Endothelial cell of umbilical vein (primary cell): ENCODE data around the gene ABHD5. TPM values are rescaled to one million over a fixed set of nuclear protein-coding genes. Genes with fewer than 3 reads are reported as not detected.

ENCODE experiments used
- BruUV-seq: library from RNA; stranded (reverse); fragments of 400-500 nt; replicated peaks from 2 replicates; lab custom pipeline; 2021; lab: Mats Ljungman, UMichigan
- CTCF ChIA-PET: fragments of 300-600, 350-600 bp; sonication (Branson Sonifier 250); formaldehyde crosslinking; loops from one replicate; lab custom pipeline; 2021; ENCODE audit warnings: antibody characterized with exemption, inconsistent platforms; lab: Charles Lee
- POLR2A ChIA-PET: fragments of 300-600, 350-600 bp; sonication (Branson Sonifier 250); formaldehyde crosslinking; loops from one replicate; lab custom pipeline; 2021; ENCODE audit warnings: antibody characterized with exemption, inconsistent platforms; lab: Charles Lee
- DNase-seq: peaks from one replicate; pipeline ENCODE4 v3.0.0-alpha.2; 2011; ENCODE audit warnings: low read depth, low spot score
- FAIRE-seq: peaks from 2 replicates; lab custom pipeline; 2011; peaks lifted over from hg19 to GRCh38; lab: Jason Lieb, UNC
- H2AFZ ChIP-seq: 2 replicates; pipeline ENCODE4 v1.6.0; 2012; ENCODE audit warnings: low read depth, low read length, control low read depth, inconsistent platforms
- H3K27ac ChIP-seq: 2 replicates; pipeline ENCODE4 v1.5.1; 2011; ENCODE audit warnings: low read depth, mild to moderate bottlenecking, control low read depth, low read length, moderate library complexity; ENCODE audit not compliant: insufficient read depth
- H3K27me3 ChIP-seq, 2 experiments: 2 replicates each; pipeline versions ENCODE4 v1.6.0 to v1.6.1; 2011; ENCODE audit warnings: low read length in 2 of 2, mixed read lengths in 1 of 2; ENCODE audit not compliant: control insufficient read depth in 2 of 2, insufficient read depth in 2 of 2
- H3K36me3 ChIP-seq, 2 experiments: 2 replicates in 1 of 2; 3 replicates in 1 of 2; pipeline ENCODE4 v1.5.1; 2011; ENCODE audit warnings: low read length in 2 of 2, mild to moderate bottlenecking in 1 of 2, moderate library complexity in 1 of 2; ENCODE audit not compliant: control insufficient read depth in 2 of 2, insufficient read depth in 2 of 2; ENCODE audit errors: extremely low read depth in 1 of 2
- H3K4me1 ChIP-seq: 3 replicates; pipeline ENCODE4 v1.5.1; 2011; ENCODE audit warnings: mild to moderate bottlenecking, low read length; ENCODE audit not compliant: control insufficient read depth, insufficient read depth; ENCODE audit errors: extremely low read depth
- H3K4me2 ChIP-seq: 2 replicates; pipeline ENCODE4 v1.6.1; 2011; ENCODE audit warnings: low read length, control low read depth, mixed read lengths; ENCODE audit not compliant: insufficient read depth
- H3K4me3 ChIP-seq, 3 experiments: fragments of 200-600 bp in 1 of 3; sonication (generic), shearing (Covaris generic) in 1 of 3; replicated peaks in 1 of 3; 2 replicates each; pipeline ENCODE4 v1.5.1; 2011 to 2016; ENCODE audit warnings: control low read depth in 3 of 3, low read length in 3 of 3, mild to moderate bottlenecking in 2 of 3, inconsistent platforms in 1 of 3, low read depth in 1 of 3, moderate library complexity in 1 of 3; ENCODE audit not compliant: insufficient read depth in 1 of 3
- H3K79me2 ChIP-seq: 2 replicates; pipeline ENCODE4 v1.6.0; 2012; ENCODE audit warnings: low read length, inconsistent platforms; ENCODE audit not compliant: control insufficient read depth, insufficient read depth
- H3K9ac ChIP-seq: replicated peaks from 2 replicates; pipeline ENCODE3; 2011; ENCODE audit warnings: low read length, control low read depth; ENCODE audit not compliant: insufficient read depth; ENCODE audit errors: extremely low read depth
- H3K9me1 ChIP-seq: replicated peaks from 3 replicates; pipeline ENCODE4 v1.6.0; 2011; ENCODE audit warnings: mild to moderate bottlenecking, low read length; ENCODE audit not compliant: control insufficient read depth, insufficient read depth; ENCODE audit errors: extremely low read depth
- H3K9me3 ChIP-seq: replicated peaks from 2 replicates; pipeline ENCODE4 v1.5.1; 2012; ENCODE audit warnings: low read length, inconsistent platforms; ENCODE audit not compliant: control insufficient read depth, insufficient read depth
- H4K20me1 ChIP-seq: replicated peaks from 2 replicates; pipeline ENCODE3; 2011; ENCODE audit warnings: mild to moderate bottlenecking, low read length; ENCODE audit not compliant: control insufficient read depth, insufficient read depth; ENCODE audit errors: extremely low read depth
- CTCF ChIP-seq, 2 donors: IDR thresholded peaks; 1 replicate in 1 of 2; 2 replicates in 1 of 2; pipeline ENCODE4 v1.5.1; 2011; ENCODE audit warnings: low read length in 2 of 2, mild to moderate bottlenecking in 2 of 2, moderate library complexity in 2 of 2, control low read depth in 1 of 2, inconsistent platforms in 1 of 2, low read depth in 1 of 2; ENCODE audit not compliant: insufficient read depth in 1 of 2; ENCODE audit errors: extremely low read depth in 1 of 2
- EZH2 ChIP-seq: IDR thresholded peaks from 2 replicates; pipeline ENCODE4 v1.6.1; 2012; ENCODE audit warnings: borderline replicate concordance, low read depth, mild to moderate bottlenecking, moderate library complexity, low read length, inconsistent platforms; ENCODE audit not compliant: severe bottlenecking
- FOS ChIP-seq: IDR thresholded peaks from 2 replicates; pipeline ENCODE4 v1.6.1; 2011; ENCODE audit warnings: mild to moderate bottlenecking, low read length, moderate library complexity, borderline replicate concordance; ENCODE audit not compliant: insufficient read depth
- GATA2 ChIP-seq: IDR thresholded peaks from 2 replicates; pipeline ENCODE4 v1.7.0; 2011; ENCODE audit warnings: low read depth, mild to moderate bottlenecking, moderate library complexity, mixed read lengths, low read length; ENCODE audit not compliant: insufficient read length, insufficient read depth
- JUN ChIP-seq: IDR thresholded peaks from 2 replicates; pipeline ENCODE4 v1.6.1; 2011; ENCODE audit warnings: borderline replicate concordance, low read depth; ENCODE audit not compliant: insufficient read length, insufficient read depth
- MAX ChIP-seq: IDR thresholded peaks from 2 replicates; pipeline ENCODE4 v1.6.1; 2011; ENCODE audit not compliant: insufficient read depth, insufficient read length
- MYC ChIP-seq: IDR thresholded peaks from one replicate; pipeline ENCODE4 v1.6.1; 2011; ENCODE audit warnings: mild to moderate bottlenecking, low read depth, low read length
- POLR2A ChIP-seq: IDR thresholded peaks from 2 replicates; pipeline ENCODE4 v1.6.1; 2012; ENCODE audit warnings: low read depth, mild to moderate bottlenecking, control low read depth, low read length
- POLR2AphosphoS5 ChIP-seq: IDR thresholded peaks from 2 replicates; pipeline ENCODE4 v1.6.1; 2012; ENCODE audit warnings: low read depth, mild to moderate bottlenecking, control low read depth, low read length, moderate library complexity; ENCODE audit not compliant: insufficient read depth
- dilution Hi-C: fragments of 300-500 bp; cut with MboI; formaldehyde crosslinking; loops from one replicate; pipeline ENCODE4 v1.15.0; 2019; ENCODE audit warnings: low sequenced_read_pairs; ENCODE audit not compliant: extremely low pct_ligation_motif_present
- intact Hi-C: fragments of 100-400 bp; cut with micrococcal nuclease; formaldehyde crosslinking; loops from one replicate; pipeline ENCODE4 v1.10.0; 2022
- polyA plus RNA-seq, 4 experiments: library from polyadenylated mRNA; depleted of rRNA in 3 of 4; stranded (reverse) in 3 of 4; unstranded in 1 of 4; fragments of >200 nt; gene quantifications; 2 replicates each; pipeline versions ENCODE4 v1.2.1 to v1.2.3, GENCODE V29; 2011 to 2012; ENCODE audit warnings: missing spikeins in 1 of 4
- total RNA-seq: library from RNA; stranded (reverse); gene quantifications from 2 replicates; pipeline ENCODE4 v1.2.3, GENCODE V29; 2021

ABHD5 gene
- total and polyA plus RNA-seq, 2 donors (not counting 3 experiments of a cell fraction or from before 2014, with no cell fraction given): 10.0 to 21.2 TPM

- BruUV-seq: no TSS peak
- Histone ChIP-seq H3K79me2 (no peaks in the 10 kb centered on the region), H3K9me1 (no peaks in the 10 kb centered on the region), H3K36me3 (no peaks in the 10 kb centered on the region), H3K4me3 (no peak overlapping the region), H4K20me1 (no peaks in the 10 kb centered on the region), H3K27me3 (no peaks in the 10 kb centered on the region), H2AFZ (no peak overlapping the region), H3K4me1 (peaks cover under 1% of the 10 kb centered on the region), H3K4me2 (no peak overlapping the region), H3K27ac (no peak overlapping the region), H3K9me3 (no peaks in the 10 kb centered on the region), H3K9ac (no peak overlapping the region)
- TF ChIP-seq POLR2AphosphoS5 (no peak), EZH2 (no peak), POLR2A (no peak), GATA2 (no peak), MYC (no peak), CTCF (IDR thresholded peaks at IDR 0.05; ENCODE audit: extremely low read depth in 1 of 2, insufficient read depth in 1 of 2, low read depth in 1 of 2, low read length in 2 of 2) (no peak), MAX (no peak), JUN (no peak), FOS (no peak)
- no peak for DNase-seq
- intact Hi-C loops: no loop called here
- ChIA-PET POLR2A (no interaction called here), CTCF (no interaction called here)
- no peak for FAIRE-seq
- dilution Hi-C loops: no loop called here
Observed at GRCh38 chr3:43728476-43728875, 37.7 kb downstream of the ABHD5 start.
